ENCODE results near the gene CDKAL1.
A peak's percentile ranks its signal among the peaks of the same experiment; 100 is the strongest.

- TF ChIP-seq EP300 (IDR thresholded peaks at IDR 0.05) (no peak), NR3C1 (IDR thresholded peaks at IDR 0.05) (no peak), REST (IDR thresholded peaks at IDR 0.05) (no peak), HMGXB4 (CRISPR knock-in tag; IDR thresholded peaks at IDR 0.05; ENCODE audit: borderline replicate concordance) (no peak), CTCF (IDR thresholded peaks at IDR 0.05) (peak; percentile 64), JUN (IDR thresholded peaks at IDR 0.05) (no peak), POLR2A (IDR thresholded peaks at IDR 0.05; ENCODE audit: low read length) (no peak), GATA3 (IDR thresholded peaks at IDR 0.05; ENCODE audit: borderline replicate concordance) (no peak), KDM5A (IDR thresholded peaks at IDR 0.05) (no peak), SREBF2 (IDR thresholded peaks at IDR 0.05) (no peak)
These were observed 341.2 kb downstream of the CDKAL1 start for GRCh38 chr6:20875369-20875963.
